GM12873 (cell line): ENCODE measurements around the gene MS4A12.

Source experiments
- TF ChIP-seq, protein P1 (sequence below): IDR thresholded peaks from 2 replicates; pipeline ENCODE4 v1.5.1; 2012; ENCODE audit warnings: low read depth, mild to moderate bottlenecking, moderate library complexity, low read length, control low read depth; ENCODE audit not compliant: insufficient read depth; ENCODE audit errors: missing control alignments

MS4A12 gene

DNA sequence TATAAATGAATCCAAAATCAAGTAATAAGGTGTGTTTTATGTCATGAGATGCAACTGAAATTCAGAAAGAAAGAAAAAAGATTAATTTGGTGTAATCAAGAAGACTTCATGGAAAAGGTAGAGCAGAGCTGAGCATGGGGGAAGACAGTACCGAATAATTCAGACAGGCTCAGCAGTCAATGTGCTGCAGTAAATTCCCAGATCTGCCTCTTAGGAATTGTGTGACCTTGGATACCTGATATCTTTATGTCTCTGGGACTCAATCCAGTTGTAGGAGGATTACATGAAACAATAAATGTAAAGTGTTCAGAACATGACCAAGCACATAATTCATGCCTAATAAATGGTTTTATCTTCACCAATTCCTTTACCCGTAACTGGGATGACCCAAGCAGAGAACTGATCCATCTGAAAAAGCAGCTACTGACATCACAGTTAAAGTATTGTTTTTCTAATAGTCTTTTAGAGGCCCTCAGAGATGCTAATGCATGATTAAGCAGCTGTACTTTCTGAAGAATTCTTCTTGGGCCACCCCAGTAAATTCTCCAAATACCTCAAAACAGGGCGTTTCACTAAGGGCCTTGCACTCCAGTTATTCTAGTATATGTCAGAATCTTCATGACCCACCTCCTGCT lies 7.8 kb downstream of the MS4A12 start:
- TF ChIP-seq, protein P1, sequence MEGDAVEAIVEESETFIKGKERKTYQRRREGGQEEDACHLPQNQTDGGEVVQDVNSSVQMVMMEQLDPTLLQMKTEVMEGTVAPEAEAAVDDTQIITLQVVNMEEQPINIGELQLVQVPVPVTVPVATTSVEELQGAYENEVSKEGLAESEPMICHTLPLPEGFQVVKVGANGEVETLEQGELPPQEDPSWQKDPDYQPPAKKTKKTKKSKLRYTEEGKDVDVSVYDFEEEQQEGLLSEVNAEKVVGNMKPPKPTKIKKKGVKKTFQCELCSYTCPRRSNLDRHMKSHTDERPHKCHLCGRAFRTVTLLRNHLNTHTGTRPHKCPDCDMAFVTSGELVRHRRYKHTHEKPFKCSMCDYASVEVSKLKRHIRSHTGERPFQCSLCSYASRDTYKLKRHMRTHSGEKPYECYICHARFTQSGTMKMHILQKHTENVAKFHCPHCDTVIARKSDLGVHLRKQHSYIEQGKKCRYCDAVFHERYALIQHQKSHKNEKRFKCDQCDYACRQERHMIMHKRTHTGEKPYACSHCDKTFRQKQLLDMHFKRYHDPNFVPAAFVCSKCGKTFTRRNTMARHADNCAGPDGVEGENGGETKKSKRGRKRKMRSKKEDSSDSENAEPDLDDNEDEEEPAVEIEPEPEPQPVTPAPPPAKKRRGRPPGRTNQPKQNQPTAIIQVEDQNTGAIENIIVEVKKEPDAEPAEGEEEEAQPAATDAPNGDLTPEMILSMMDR, result no peak

DNA sequence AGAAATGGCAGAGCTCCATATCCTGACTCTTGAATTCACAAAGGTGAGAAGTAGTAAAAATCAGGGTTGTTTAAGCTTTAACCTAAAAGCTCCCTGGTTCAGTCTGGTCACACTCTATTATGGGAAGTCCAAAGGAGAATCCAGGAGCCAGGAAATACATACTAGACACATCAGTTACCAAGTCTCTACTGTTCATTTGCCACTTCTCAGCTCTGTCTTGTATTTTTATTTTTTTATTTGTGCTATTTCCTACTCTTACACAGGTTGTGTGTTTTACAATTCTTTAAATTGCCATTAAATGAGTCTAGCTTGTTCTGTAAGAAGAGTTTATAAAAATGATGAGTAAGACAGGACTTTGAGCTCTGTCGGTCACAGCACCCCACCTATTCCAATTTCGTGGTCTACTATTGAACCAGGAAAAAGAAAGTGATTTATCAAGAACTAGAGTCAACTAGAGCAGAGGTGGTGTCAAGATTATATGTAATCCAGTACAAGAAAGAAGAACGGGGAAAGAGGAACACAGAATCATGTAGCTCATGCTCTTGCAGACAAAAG lies 9.7 kb downstream of the MS4A12 start:
- TF ChIP-seq, protein P1, result no peak

DNA sequence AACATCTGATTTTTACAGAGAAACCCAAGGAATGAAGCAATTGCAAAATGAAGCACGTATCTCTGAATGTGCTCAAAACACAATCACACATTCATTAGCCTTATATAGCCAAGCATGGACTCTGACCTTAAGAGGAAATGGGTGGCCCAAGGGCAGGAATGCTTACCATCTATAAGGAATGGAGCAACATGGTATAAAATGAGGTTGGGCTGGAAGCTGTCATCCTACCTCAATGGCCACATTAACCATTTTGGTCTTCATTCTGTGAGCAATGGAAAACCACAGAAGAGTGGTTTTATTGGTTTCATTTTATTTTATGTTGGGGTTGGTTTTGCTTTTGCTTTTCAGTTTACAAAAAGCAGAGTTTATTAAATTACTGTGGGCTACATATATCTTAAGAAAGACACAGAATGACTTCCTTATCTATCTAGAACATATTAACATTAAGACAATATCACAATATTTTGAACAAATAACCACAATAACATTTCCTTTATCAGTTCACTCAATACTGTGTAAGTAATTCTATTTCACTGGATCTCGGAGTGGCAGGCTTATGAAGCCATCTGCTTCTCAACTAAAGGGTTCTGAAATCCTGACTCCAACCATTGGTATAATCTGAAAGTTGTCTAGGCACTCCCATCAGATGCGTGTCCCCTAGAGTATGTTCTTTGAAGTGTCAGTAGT lies 11.8 kb downstream of the MS4A12 start:
- TF ChIP-seq, protein P1, result no peak

DNA sequence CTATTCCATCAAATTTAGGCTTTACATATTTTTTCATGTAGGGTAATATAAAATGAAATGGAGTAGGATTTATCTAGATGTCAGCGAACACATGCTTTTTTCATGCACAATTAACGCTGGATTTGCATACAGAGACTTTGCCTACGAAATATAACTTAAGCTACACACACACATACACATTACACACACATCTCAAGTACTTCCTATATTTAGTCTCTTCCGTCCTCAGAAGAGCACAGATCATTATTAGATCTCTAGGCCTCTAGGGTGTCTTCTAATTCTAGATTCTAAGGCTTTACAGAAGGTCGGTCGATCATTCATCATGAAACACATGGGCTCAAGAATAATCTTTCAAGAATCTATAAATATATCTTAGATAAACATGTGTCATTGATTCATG lies 18.8 kb downstream of the MS4A12 start:
- TF ChIP-seq, protein P1, result no peak

DNA sequence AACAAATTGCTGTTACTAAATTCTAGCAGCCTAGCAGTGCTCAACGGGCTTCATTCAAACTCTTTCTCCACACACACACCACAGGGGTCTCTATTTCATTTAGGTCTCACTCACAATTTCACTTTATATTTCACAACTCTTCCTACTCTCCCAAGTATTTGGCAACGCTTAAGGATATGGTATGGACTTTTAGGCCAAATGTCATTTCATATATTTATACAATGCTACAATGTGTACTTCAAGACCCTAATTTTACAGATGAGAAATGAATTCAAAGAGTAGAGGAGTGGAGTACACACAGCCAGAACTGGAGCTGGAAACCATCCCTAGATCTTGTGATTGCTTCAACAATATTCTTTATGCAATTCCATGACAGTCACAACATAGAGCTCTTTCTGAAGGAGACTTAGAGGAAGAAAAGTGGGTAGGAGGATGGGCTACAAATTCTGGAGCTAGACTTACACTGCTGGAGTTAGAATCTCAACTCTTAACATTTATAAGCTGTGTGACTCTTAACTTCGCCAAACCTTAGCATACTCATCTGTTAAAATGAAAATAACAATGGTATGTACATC lies 20.2 kb downstream of the MS4A12 start:
- TF ChIP-seq, protein P1, result no peak

DNA sequence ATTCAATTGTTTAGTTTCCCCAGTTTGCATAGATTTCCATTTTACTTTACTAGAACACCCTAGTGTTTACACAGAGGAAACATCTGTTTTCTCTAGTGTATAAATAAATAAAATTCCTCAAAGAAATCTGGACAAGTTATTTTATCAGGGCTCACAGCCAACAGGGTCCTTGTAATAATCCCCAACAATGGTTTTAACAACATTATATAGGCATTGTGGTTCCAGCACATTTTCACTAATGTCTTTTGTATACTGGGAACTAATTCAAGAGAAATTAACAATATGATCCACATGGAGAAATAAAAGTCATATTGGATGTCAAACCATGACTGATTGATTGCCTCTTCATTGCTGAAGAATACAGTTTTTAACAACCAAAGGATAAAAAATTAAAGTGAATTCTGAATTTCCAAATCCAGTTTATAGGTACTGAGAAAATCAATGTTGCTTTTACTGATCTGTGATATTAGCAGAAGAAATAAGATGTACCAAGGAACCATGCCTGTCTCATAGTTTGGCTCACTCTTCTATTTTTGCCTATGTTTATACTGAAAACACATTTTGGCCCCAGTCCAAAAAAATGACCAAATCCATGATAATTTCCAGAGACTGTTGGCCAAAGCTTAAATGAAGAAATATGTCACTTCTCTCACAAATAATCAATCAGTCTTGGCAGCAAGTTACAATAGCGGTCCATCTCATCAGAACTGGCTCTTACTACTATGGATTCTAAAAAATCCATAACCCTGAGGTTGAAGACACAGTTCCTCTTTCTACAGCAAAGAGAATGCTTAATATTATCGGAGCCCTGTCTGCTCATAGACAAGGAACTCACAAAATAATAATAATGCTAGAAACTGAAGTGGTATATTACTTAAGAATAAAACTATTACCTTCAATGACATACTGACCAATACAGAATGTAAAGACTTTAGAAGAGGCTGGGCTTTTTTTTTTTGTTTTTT lies 21.2 kb downstream of the MS4A12 start:
- TF ChIP-seq, protein P1, result no peak
